OCI-LY1 (cell line): ENCODE data around the gene PNLDC1.

Experiments
- H2AFZ ChIP-seq: fragments of 200-600 bp; sonication (generic), shearing (Covaris generic); 2 replicates; pipeline ENCODE4 v1.6.0; 2014; ENCODE audit warnings: antibody characterized with exemption, mild to moderate bottlenecking, low read length
- H3F3A ChIP-seq: fragments of 200-600 bp; sonication (generic), shearing (Covaris generic); 2 replicates; pipeline ENCODE4 v1.6.0; 2014; ENCODE audit warnings: mild to moderate bottlenecking, antibody characterized with exemption, low read length, moderate library complexity; ENCODE audit not compliant: insufficient read depth
- H3K27ac ChIP-seq: fragments of 200-600 bp; sonication (generic); 2 replicates; pipeline ENCODE4 v1.5.1; 2014; ENCODE audit warnings: low read length, mixed run types, mild to moderate bottlenecking, low read depth; ENCODE audit not compliant: poor library complexity, severe bottlenecking
- H3K27me3 ChIP-seq: fragments of 200-600 bp; sonication (generic); 2 replicates; pipeline ENCODE4 v1.6.0; 2014; ENCODE audit warnings: antibody characterized with exemption, mild to moderate bottlenecking, low read length, moderate library complexity; ENCODE audit not compliant: insufficient read depth
- H3K36me3 ChIP-seq: fragments of 200-600 bp; sonication (generic); 2 replicates; pipeline ENCODE4 v1.6.1; 2014; ENCODE audit warnings: mild to moderate bottlenecking, antibody characterized with exemption, low read length, moderate library complexity, mixed read lengths; ENCODE audit not compliant: insufficient read depth
- H3K4me1 ChIP-seq: fragments of 200-600 bp; sonication (generic); 2 replicates; pipeline ENCODE4 v1.5.1; 2014; ENCODE audit warnings: mild to moderate bottlenecking, low read length, moderate library complexity; ENCODE audit not compliant: insufficient read depth, severe bottlenecking
- H3K4me2 ChIP-seq: fragments of 200-600 bp; sonication (generic), shearing (Covaris generic); 2 replicates; pipeline ENCODE4 v1.6.1; 2014; ENCODE audit warnings: low read length
- H3K4me3 ChIP-seq: fragments of 200-600 bp; sonication (generic); 2 replicates; pipeline ENCODE4 v1.5.1; 2014; ENCODE audit warnings: low read length, low read depth, mild to moderate bottlenecking, mixed read lengths; ENCODE audit not compliant: poor library complexity, severe bottlenecking
- H3K79me2 ChIP-seq: fragments of 200-600 bp; shearing (Covaris generic); 2 replicates; pipeline ENCODE4 v1.6.1; 2016; ENCODE audit warnings: mixed run types, low read length, mixed read lengths; ENCODE audit not compliant: insufficient read depth
- H3K9ac ChIP-seq: fragments of 200-600 bp; sonication (generic), shearing (Covaris generic); 2 replicates; pipeline ENCODE4 v1.6.1; 2014; ENCODE audit warnings: mild to moderate bottlenecking, low read length, mixed read lengths
- H3K9me2 ChIP-seq: fragments of 200-600 bp; sonication (generic), shearing (Covaris generic); 2 replicates; pipeline ENCODE4 v1.6.1; 2014; ENCODE audit warnings: low read depth, mild to moderate bottlenecking, low read length, mixed read lengths
- H3K9me3 ChIP-seq: fragments of 200-600 bp; shearing (Covaris generic); 2 replicates; pipeline ENCODE4 v1.6.1; 2014; ENCODE audit warnings: low read length, mixed read lengths
- H4K20me1 ChIP-seq: fragments of 200-600 bp; sonication (generic), shearing (Covaris generic); 2 replicates; pipeline ENCODE4 v1.6.0; 2016; ENCODE audit warnings: mild to moderate bottlenecking, low read length; ENCODE audit not compliant: insufficient read depth
- CTCF ChIP-seq: fragments of 200-600 bp; sonication (generic), shearing (Covaris generic); IDR thresholded peaks from 2 replicates; pipeline ENCODE4 v1.5.1; 2017; ENCODE audit warnings: mild to moderate bottlenecking, antibody characterized with exemption, low read length, moderate library complexity, mixed read lengths
- EZH2 ChIP-seq: fragments of 200-600 bp; sonication (generic), shearing (Covaris generic); IDR thresholded peaks from 2 replicates; pipeline ENCODE4 v1.8.0; 2017; ENCODE audit warnings: borderline replicate concordance, mixed run types, mild to moderate bottlenecking, antibody characterized with exemption, low read length, moderate library complexity, mixed read lengths

PNLDC1 gene

DNA sequence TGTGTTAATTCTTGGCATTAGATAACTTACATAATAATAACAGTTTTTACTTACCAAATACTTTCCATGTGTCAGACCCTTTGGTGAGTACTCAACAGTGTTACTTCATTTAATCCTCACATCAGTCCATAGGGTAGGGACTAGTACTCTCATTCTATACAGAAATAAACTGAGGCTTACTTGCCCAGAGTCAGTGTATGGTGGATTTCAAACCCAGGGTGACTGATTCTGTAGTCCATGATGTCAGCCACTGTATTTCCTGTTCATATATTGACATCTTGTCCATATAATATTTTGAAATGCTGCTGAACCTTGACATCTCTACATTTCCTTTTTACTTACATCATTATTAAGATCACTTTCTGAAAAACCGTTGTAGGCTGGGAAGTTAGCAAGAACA, 2.5 kb upstream of the PNLDC1 start:
- Histone ChIP-seq H4K20me1 (no peaks in the 10 kb centered on the region), H3K9me3 (no peaks in the 10 kb centered on the region), H3K9me2 (no peaks in the 10 kb centered on the region), H3K4me3 (no peak overlapping the region), H3K27ac (no peak overlapping the region), H3F3A (no peaks in the 10 kb centered on the region), H3K4me2 (no peak overlapping the region), H3K9ac (no peak overlapping the region), H2AFZ (no peak overlapping the region), H3K4me1 (peaks cover 1% of the 10 kb centered on the region), H3K36me3 (peaks cover 53% of the 10 kb centered on the region), H3K27me3 (no peaks in the 10 kb centered on the region), H3K79me2 (0 out of 2 replicates have a peak, but pooled peaks cover under 1% of the 10 kb centered on the region)
- TF ChIP-seq CTCF (no peak), EZH2 (no peak)

DNA sequence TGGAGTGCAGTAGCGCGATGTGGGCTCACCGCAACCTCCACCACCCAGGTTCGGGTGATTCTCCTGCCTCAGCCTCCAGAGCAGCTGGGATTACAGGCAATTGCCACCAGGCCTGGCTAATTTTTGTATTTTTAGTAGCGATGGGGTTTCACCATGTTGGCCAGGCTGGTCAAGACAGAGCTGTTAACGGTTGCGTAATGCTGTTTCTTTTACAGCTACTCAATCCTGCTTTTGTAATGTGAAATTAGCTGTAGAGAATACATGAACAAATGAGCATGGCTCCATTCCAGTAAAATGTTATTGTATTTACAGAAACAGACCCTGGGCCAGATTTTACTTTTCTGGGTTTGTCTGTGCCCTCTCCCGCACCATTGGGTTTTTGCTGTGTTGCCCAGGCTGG, 1.9 kb downstream of the PNLDC1 start:
- H3F3A ChIP-seq: no peaks in the 10 kb centered on the region
- H3K79me2 ChIP-seq: no peaks in the 10 kb centered on the region
- no peaks in the 10 kb centered on the region for H3K4me1 ChIP-seq
- peaks cover 29% of the 10 kb centered on the region for H3K36me3 ChIP-seq
- H4K20me1 ChIP-seq: no peaks in the 10 kb centered on the region
- H3K9me2 ChIP-seq: no peaks in the 10 kb centered on the region
- H3K4me2 ChIP-seq: no peak overlapping the region
- no peak overlapping the region for H3K27ac ChIP-seq
- no peak for TF ChIP-seq EZH2
- no peak for TF ChIP-seq CTCF
- no peaks in the 10 kb centered on the region for H3K27me3 ChIP-seq
- no peak overlapping the region for H3K4me3 ChIP-seq
- H3K9me3 ChIP-seq: no peaks in the 10 kb centered on the region
- H2AFZ ChIP-seq: no peak overlapping the region
- no peak overlapping the region for H3K9ac ChIP-seq

DNA sequence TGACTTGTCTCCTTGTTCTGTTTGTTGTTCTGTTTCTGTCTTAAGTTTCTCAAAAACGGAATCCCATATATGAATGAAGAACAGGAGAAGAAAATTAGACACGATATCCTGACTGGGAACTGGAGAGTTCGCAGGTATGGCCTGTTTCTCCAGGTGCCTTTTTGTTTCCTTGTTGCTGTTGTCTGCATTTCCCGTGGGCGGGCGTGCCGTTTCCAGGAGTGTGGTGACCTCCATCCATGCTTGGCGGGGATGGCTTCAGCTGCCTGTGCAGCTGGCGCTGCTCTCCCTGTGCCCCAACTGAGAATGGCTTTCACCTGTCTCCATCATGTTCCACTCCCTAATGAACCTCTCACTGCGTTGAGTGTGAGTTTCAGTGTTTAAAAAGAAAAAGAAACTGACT, 4.4 kb downstream of the PNLDC1 start:
- Histone ChIP-seq H3K9me3 (no peaks in the 10 kb centered on the region), H3K27me3 (no peaks in the 10 kb centered on the region), H3K4me2 (no peak overlapping the region), H3K9me2 (no peaks in the 10 kb centered on the region), H3K4me3 (no peak overlapping the region), H3K36me3 (peaks cover 4% of the 10 kb centered on the region; the same call in 1 of the 2 replicates), H2AFZ (no peak overlapping the region), H3K79me2 (no peaks in the 10 kb centered on the region), H3F3A (no peaks in the 10 kb centered on the region), H3K27ac (no peak overlapping the region), H3K4me1 (no peaks in the 10 kb centered on the region), H4K20me1 (no peaks in the 10 kb centered on the region), H3K9ac (no peak overlapping the region)
- TF ChIP-seq CTCF (no peak), EZH2 (no peak)
